Transverse colon (tissue), 4 donors: ENCODE results near the gene LORICRIN.

Source experiments
- CTCF ChIP-seq, 5 experiments: fragments of 200-600 bp in 3 of 5; fragments of 450-650 bp in 2 of 5; sonication (generic) in 3 of 5; IDR thresholded peaks; 1 replicate in 2 of 5; 2 replicates in 3 of 5; pipeline ENCODE4 v1.5.1; 2016 to 2017; ENCODE audit warnings: antibody characterized with exemption in 5 of 5, inconsistent platforms in 3 of 5, mild to moderate bottlenecking in 2 of 5, moderate library complexity in 1 of 5
- EP300 ChIP-seq: sonication (generic); formaldehyde crosslinking; IDR thresholded peaks from one replicate; pipeline ENCODE4 v1.6.1; 2017; ENCODE audit warnings: antibody characterized with exemption, low read depth
- POLR2A ChIP-seq: fragments of 450-650 bp; IDR thresholded peaks from one replicate; pipeline ENCODE4 v1.6.1; 2016; ENCODE audit warnings: antibody characterized with exemption, mild to moderate bottlenecking, moderate library complexity
- POLR2AphosphoS5 ChIP-seq, 3 donors: sonication (generic); formaldehyde crosslinking; IDR thresholded peaks; one replicate each; pipeline ENCODE4 v1.6.1; 2016; ENCODE audit warnings: antibody characterized with exemption in 3 of 3

- TF ChIP-seq CTCF (IDR thresholded peaks at IDR 0.05) (no peak), POLR2AphosphoS5 (IDR thresholded peaks at IDR 0.05) (no peak), EP300 (no peak), POLR2A (no peak)
These were observed 17.3 kb upstream of the LORICRIN start for GRCh38 chr1:153242160-153242559.
